Endodermal cell (in vitro differentiated cells): ENCODE measurements around the gene FGFR3. TPM values are rescaled to one million over a fixed set of nuclear protein-coding genes. Genes with fewer than 3 reads are reported as not detected.

Source experiments
- DNase-seq: peaks from one replicate; pipeline ENCODE4 v3.0.0-alpha.2; 2017
- H3K27ac ChIP-seq: 2 replicates; pipeline ENCODE4 v1.5.1; 2013; ENCODE audit warnings: mild to moderate bottlenecking, low read depth, low read length, moderate library complexity
- H3K27me3 ChIP-seq: 2 replicates; pipeline ENCODE4 v1.6.1; 2013; ENCODE audit warnings: mild to moderate bottlenecking, low read length, moderate library complexity; ENCODE audit not compliant: insufficient read depth, control insufficient read depth, poor library complexity, severe bottlenecking
- H3K36me3 ChIP-seq: 2 replicates; pipeline ENCODE4 v1.7.0; 2013; ENCODE audit warnings: mild to moderate bottlenecking, low read length, moderate library complexity; ENCODE audit not compliant: control insufficient read depth, insufficient read depth
- H3K4me1 ChIP-seq: one replicate; pipeline ENCODE4 v1.7.0; 2013; ENCODE audit warnings: low read length; ENCODE audit not compliant: control insufficient read depth, insufficient read depth
- H3K4me3 ChIP-seq: 2 replicates; pipeline ENCODE4 v1.5.1; 2013; ENCODE audit warnings: mild to moderate bottlenecking, low read length, moderate library complexity
- H3K9ac ChIP-seq: 2 replicates; pipeline ENCODE4 v1.6.1; 2013; ENCODE audit warnings: mild to moderate bottlenecking, low read length, moderate library complexity; ENCODE audit not compliant: poor library complexity, severe bottlenecking; ENCODE audit errors: extremely low read depth
- H3K9me3 ChIP-seq: 2 replicates; pipeline ENCODE4 v1.6.1; 2013; ENCODE audit warnings: mild to moderate bottlenecking, low read length, moderate library complexity; ENCODE audit not compliant: control insufficient read depth
- H3K27ac Mint-ChIP-seq: 2 replicates; pipeline ENCODE4 v1.8.0; 2020; ENCODE audit warnings: mixed read lengths
- H3K27me3 Mint-ChIP-seq: 2 replicates; pipeline ENCODE4 v1.8.0; 2021; ENCODE audit warnings: mild to moderate bottlenecking, mixed read lengths; ENCODE audit not compliant: insufficient read depth
- H3K36me3 Mint-ChIP-seq: 2 replicates; pipeline ENCODE4 v1.8.0; 2020; ENCODE audit warnings: low read depth, mixed read lengths
- H3K4me1 Mint-ChIP-seq: 2 replicates; pipeline ENCODE4 v1.8.0; 2020; ENCODE audit warnings: mixed read lengths
- H3K4me3 Mint-ChIP-seq: 2 replicates; pipeline ENCODE4 v1.8.0; 2020; ENCODE audit warnings: mild to moderate bottlenecking, moderate library complexity, mixed read lengths
- H3K9me3 Mint-ChIP-seq: 2 replicates; pipeline ENCODE4 v1.8.0; 2020; ENCODE audit warnings: mild to moderate bottlenecking, mixed read lengths
- WGBS, 2 experiments: methylation state at CpG; one replicate each; pipeline versions ENCODE4 v1.1.5 to v1.1.7; 2013; ENCODE audit warnings: missing lambda C conversion rate in 2 of 2, mixed read lengths in 1 of 2; ENCODE audit not compliant: insufficient coverage in 1 of 2, insufficient read length in 1 of 2; 5-methylcytosine and 5-hydroxymethylcytosine counted together
- total RNA-seq, 2 donors: library from RNA; stranded (reverse); fragmentation: NEBNext Ultra II Directional in 1 of 2; extraction: Animal tissue kit (Norgen Biotek cat#: 25700) in 1 of 2; gene quantifications; 2 replicates in 1 of 2; 3 replicates in 1 of 2; pipeline ENCODE4 v1.2.1, GENCODE V29; 2021
- TF ChIP-seq, protein P1 (sequence below): fragments of 200-600 bp; sonication (generic); conservative IDR thresholded peaks from 2 replicates; pipeline ENCODE4 v1.5.0; 2021; ENCODE audit warnings: antibody characterized with exemption, mild to moderate bottlenecking

FGFR3 gene
- total RNA-seq, 2 donors from 2014 or later, result 107 to 125 TPM

DNA sequence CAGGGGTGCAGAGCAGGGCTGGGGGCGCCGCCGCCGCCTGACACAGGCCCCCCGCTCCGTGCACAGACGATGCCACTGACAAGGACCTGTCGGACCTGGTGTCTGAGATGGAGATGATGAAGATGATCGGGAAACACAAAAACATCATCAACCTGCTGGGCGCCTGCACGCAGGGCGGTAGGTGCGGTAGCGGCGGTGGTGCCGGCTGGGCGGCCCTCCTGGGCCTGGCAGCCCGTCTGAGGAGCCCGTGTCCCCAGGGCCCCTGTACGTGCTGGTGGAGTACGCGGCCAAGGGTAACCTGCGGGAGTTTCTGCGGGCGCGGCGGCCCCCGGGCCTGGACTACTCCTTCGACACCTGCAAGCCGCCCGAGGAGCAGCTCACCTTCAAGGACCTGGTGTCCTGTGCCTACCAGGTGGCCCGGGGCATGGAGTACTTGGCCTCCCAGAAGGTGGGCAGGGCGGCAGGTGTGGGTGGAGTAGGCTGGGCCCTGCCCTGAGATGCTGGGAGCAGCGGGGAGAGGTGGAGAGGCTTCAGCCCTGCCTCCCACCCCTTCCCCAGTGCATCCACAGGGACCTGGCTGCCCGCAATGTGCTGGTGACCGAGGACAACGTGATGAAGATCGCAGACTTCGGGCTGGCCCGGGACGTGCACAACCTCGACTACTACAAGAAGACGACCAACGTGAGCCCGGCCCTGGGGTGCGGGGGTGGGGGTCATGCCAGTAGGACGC is 12.6 kb downstream of the FGFR3 start:
- H3K4me1 Mint-ChIP-seq, result no peaks in the 10 kb centered on the region

DNA sequence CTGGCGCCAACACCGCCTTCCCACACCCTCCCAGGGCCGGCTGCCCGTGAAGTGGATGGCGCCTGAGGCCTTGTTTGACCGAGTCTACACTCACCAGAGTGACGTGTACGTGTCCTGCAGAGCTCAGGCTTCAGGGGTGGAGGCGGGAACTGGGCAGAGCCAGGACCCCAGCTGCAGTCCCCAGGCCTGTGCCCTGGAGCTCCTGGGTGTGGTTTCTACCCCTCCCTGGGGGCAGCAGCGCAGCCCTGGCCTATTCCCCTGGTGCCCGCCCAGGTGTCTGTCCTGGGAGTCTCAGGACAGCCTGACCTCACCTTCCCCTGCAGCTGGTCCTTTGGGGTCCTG is 13.1 kb downstream of the FGFR3 start:
- peaks cover 6% of the 10 kb centered on the region for H3K36me3 Mint-ChIP-seq
- no peaks in the 10 kb centered on the region for H3K4me1 Mint-ChIP-seq
- Histone ChIP-seq H3K9ac (no peak overlapping the region), H3K36me3 (no peaks in the 10 kb centered on the region), H3K9me3 (no peaks in the 10 kb centered on the region), H3K27ac (no peak overlapping the region), H3K4me1 (no peaks in the 10 kb centered on the region), H3K27me3 (no peaks in the 10 kb centered on the region), H3K4me3 (no peak overlapping the region)
- DNase-seq, result no peak
- H3K27ac Mint-ChIP-seq, result no peak overlapping the region
- H3K9me3 Mint-ChIP-seq, result no peaks in the 10 kb centered on the region
- H3K27me3 Mint-ChIP-seq, result no peaks in the 10 kb centered on the region
- TF ChIP-seq, protein P1, sequence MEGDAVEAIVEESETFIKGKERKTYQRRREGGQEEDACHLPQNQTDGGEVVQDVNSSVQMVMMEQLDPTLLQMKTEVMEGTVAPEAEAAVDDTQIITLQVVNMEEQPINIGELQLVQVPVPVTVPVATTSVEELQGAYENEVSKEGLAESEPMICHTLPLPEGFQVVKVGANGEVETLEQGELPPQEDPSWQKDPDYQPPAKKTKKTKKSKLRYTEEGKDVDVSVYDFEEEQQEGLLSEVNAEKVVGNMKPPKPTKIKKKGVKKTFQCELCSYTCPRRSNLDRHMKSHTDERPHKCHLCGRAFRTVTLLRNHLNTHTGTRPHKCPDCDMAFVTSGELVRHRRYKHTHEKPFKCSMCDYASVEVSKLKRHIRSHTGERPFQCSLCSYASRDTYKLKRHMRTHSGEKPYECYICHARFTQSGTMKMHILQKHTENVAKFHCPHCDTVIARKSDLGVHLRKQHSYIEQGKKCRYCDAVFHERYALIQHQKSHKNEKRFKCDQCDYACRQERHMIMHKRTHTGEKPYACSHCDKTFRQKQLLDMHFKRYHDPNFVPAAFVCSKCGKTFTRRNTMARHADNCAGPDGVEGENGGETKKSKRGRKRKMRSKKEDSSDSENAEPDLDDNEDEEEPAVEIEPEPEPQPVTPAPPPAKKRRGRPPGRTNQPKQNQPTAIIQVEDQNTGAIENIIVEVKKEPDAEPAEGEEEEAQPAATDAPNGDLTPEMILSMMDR, result no peak
- H3K4me3 Mint-ChIP-seq, result no peak overlapping the region
- WGBS, 2 experiments, result 91 to 94% methylated on average over 6 to 11 of the region's 11 CpGs

More for the DNA sequence above, 12.6 kb downstream of the FGFR3 start:
- H3K27me3 Mint-ChIP-seq, result no peaks in the 10 kb centered on the region
- no peak overlapping the region for H3K27ac Mint-ChIP-seq
- H3K4me3 Mint-ChIP-seq, result no peak overlapping the region
- Histone ChIP-seq H3K9me3 (no peaks in the 10 kb centered on the region), H3K9ac (no peak overlapping the region), H3K27me3 (no peaks in the 10 kb centered on the region), H3K36me3 (no peaks in the 10 kb centered on the region), H3K4me3 (no peak overlapping the region), H3K27ac (no peak overlapping the region), H3K4me1 (no peaks in the 10 kb centered on the region)
- no peak for DNase-seq
- H3K9me3 Mint-ChIP-seq, result no peaks in the 10 kb centered on the region
- TF ChIP-seq, protein P1, result no peak
- WGBS, 2 experiments, result 91 to 96% methylated on average over 36 to 47 of the region's 47 CpGs
- H3K36me3 Mint-ChIP-seq, result peaks cover 6% of the 10 kb centered on the region

DNA sequence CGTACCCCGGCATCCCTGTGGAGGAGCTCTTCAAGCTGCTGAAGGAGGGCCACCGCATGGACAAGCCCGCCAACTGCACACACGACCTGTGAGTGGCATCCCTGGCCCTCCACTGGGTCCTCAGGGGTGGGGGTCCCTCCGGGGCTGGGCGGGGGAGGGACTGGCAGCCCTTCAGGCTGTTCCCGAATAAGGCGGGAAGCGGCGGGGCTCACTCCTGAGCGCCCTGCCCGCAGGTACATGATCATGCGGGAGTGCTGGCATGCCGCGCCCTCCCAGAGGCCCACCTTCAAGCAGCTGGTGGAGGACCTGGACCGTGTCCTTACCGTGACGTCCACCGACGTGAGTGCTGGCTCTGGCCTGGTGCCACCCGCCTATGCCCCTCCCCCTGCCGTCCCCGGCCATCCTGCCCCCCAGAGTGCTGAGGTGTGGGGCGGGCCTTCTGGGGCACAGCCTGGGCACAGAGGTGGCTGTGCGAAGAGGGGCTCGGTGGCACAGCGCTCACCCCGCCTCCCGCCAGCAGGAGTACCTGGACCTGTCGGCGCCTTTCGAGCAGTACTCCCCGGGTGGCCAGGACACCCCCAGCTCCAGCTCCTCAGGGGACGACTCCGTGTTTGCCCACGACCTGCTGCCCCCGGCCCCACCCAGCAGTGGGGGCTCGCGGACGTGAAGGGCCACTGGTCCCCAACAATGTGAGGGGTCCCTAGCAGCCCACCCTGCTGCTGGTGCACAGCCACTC is 13.7 kb downstream of the FGFR3 start:
- DNase-seq, result no peak
- no peaks in the 10 kb centered on the region for H3K4me1 Mint-ChIP-seq
- peaks cover 6% of the 10 kb centered on the region for H3K36me3 Mint-ChIP-seq
- no peak overlapping the region for H3K4me3 ChIP-seq
- 93% methylated on average over 23 to 41 of the region's 41 CpGs for WGBS, 2 experiments
- no peaks in the 10 kb centered on the region for H3K9me3 ChIP-seq
- no peaks in the 10 kb centered on the region for H3K27me3 ChIP-seq
- no peaks in the 10 kb centered on the region for H3K27me3 Mint-ChIP-seq
- no peak overlapping the region for H3K27ac Mint-ChIP-seq
- no peaks in the 10 kb centered on the region for H3K9me3 Mint-ChIP-seq
- TF ChIP-seq, protein P1, result no peak
- no peaks in the 10 kb centered on the region for H3K4me1 ChIP-seq
- H3K9ac ChIP-seq, result no peak overlapping the region
- no peaks in the 10 kb centered on the region for H3K36me3 ChIP-seq
- no peak overlapping the region for H3K4me3 Mint-ChIP-seq
- no peak overlapping the region for H3K27ac ChIP-seq
